Activated naive CD4-positive, alpha-beta T cell treated with Interleukin-2 at 50 U/mL for 16 hours (primary cell): ENCODE data around the gene NPC1L1.
A peak's percentile ranks its signal among the peaks of the same experiment; 100 is the strongest.

Experiments used
- DNase-seq: peaks from one replicate; pipeline ENCODE4 v3.0.0-alpha.2; 2020

NPC1L1 gene

DNA sequence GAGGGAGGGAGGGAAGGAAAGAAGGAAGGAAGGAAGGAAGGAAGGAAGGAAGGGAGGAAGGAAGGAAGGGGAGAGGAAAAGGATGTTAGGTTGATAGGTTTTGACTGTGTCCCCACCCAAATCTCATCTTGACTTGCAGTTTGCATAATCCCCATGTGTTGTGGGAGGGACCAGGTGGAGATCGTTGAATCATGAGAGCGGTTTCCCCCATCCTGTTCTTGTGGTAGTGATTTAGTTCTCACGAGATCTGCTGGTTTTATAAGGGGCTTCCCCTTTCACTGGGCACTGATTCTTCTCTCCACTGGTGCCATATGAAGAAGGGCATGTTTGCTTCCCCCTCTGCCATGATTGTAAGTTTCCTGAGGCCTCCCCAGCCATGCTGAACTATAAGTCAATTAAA lies 35.5 kb downstream of the NPC1L1 start:
- DNase-seq, result no peak

DNA sequence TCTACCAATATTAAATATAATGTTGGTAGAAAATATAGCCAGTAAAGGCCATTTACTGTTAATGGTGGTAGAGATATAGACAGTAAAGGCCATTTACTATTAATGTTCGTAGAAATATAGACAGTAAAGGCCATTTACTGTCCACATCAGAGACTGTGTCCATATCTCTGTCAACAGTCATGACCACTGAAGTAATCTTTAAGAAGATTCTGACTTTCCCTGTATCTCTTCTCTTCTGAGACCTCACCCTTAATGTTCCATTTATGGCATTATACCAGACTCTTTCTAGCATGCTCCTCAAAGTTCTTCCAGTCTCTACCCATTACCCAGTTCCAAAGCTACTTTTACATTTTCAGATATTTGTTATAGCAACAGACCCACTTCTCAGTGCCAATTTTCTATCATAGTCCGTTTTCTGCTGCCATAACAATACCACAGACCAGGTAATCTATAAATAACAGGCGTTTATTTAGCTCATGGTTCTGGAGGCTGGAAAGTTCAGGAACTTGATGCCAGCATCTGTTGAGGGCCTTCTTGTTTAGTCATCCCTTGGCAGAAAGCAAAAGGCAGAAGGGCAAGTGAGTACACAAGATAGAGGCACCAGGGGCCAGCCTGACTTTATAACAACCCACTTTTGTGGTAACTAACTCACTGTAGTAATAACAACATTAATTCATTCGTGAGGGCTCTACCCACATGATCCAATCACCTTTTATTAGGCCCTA lies 42.7 kb downstream of the NPC1L1 start:
- DNase-seq, result no peak

DNA sequence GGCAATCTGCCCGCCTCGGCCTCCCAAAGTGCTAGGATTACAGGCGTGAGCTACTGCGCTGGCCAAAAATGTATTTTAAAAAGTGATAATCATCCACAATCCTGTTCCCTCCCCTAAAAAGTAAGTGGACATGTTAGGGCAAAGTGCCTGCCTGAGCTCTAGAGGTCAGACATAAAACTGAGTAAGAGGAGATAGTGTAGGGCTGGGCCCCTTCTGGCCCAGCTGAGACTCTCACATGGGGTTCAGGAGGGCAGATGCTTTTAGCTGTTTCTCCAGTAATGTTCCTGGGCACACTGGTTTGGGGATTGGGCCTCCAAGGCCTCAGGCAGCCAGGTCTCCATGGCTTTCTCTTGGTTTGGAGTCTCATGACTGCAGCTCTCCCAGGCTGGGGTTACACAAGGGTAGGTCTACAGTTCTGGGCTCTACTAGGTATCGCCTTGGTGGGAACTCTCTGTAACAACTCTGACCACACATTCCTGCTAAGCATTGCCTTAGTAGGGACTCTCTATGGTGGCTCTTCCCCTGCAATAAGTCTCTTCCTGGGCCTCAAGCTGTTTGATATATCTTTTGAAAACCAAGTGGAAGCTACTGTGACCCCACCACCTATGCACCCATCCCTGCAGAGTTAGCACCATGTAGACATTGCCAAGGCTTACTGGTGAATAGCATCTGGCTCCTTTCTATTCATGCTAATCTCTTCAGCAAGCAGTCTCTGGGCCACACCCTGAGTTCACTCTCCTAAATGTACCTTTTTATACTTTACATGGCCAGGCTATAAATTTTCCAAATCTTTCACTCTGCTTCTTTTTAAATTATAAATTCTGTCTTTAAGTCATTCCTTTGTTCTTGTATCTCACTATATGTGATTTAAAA lies 43.7 kb downstream of the NPC1L1 start:
- no peak for DNase-seq

- no peak for DNase-seq
These were observed 44.7 kb downstream of the NPC1L1 start for GRCh38 chr7:44496385-44496784.

DNA sequence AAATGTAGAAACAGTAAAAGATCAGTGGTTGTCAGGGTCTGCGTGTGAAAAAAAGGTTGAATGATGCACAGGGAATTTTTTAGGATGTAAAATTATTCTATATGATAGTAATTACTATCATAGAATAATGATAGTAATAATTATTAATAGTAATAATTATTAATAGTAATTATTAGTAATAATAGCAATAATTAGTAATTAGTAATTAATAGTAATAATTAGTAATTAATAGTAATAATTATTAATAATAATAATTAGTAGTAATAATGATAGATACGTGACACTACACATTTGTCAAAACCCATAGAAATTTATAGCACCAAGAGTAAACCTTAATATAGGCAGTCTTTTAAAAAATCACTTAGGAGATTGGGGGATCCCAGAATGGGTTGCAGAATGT lies 46.2 kb downstream of the NPC1L1 start:
- no peak for DNase-seq

GRCh38 chr7:44491229-44491628 lies 49.9 kb downstream of the NPC1L1 start:
- DNase-seq, result no peak

DNA sequence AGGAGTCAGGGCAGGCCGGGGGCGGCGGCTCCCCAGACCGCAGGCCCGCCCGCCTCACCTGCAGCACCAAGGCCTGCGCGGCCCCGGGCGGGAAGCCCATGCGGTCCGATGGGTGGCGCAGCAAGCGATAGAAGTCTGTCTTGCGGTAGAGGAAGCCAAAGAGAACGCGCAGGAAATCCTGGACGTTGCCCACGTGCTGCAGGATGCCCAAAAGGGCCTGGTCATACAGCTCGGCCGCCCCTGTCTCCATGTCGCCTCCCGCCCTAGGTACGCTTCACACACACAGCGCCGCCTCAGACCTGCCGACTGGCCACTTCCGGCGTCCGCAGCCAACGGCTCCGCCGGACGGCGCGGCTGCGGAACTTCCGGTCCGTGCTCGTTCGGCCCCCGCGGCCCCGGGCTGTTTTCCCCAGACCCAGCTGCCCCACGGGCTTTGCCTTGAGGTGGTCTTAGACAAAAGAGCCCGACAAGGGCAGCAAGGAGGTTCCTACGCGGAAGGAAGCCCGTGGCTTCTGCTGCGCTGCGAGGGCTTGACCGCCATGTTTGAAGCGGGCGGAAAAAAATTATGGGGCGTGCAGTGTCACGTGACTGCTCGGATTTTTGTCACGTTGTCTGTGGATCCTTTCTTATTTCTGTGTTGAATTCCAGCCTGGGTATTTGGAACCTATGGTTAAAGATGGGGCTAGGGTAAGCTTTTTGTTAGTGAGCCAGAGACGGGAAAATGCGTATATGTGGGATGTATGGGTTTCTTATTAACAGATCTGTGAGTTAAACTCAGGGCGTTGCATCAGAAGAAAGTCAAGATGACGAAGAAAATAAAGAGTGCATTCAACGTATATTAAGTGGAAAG lies 50.6 kb downstream of the NPC1L1 start, which contains the start of gene NUDCD3:
Gene NUDCD3, minus strand, starts transcription at position 308 of the 850 bp plus-strand sequence. Its CDS starts 58 bp downstream, at position 250.
- DNase-seq, result peak; percentile 84

DNA sequence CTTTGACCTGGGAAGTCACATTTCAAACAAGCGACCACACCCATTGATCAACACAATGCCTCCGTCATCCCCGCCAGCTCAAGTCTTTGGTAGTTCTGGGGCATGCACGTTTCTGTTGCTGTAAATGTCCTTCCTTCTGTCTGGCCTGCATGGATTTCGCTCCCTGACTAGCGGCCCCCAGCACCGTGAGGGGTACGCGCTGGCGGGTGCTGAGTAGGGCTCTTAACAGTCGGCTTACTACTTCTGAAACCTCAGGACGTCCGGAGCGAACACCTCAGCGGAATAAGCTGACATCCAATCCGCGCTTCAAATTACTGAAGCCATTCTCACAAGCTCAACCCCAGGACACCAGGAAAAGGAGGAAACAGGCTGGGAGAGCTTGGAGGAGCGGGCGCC lies 51.2 kb downstream of the NPC1L1 start:
- DNase-seq, result peak; percentile 45

DNA sequence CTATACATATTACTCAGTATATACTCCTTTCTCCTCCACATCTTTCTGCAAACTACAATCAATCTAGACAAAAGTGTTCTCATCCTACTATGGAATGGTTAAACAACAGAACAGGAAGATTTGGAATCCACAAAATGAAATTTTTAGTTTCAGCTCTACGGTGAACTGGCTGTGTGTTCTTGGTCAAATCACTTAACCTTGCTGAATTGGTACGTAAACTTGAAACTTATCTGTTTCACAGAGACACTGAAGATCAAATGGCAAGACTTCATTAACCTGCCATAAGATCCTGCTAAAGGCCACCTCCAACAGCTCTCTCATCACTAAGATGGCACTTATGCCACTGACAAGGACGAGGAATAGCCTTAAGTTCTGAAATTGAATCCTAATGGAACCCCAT lies 52.2 kb downstream of the NPC1L1 start:
- no peak for DNase-seq

GRCh38 chr7:44486693-44487092 lies 54.4 kb downstream of the NPC1L1 start:
- no peak for DNase-seq

- no peak for DNase-seq
These were observed 55.1 kb downstream of the NPC1L1 start for GRCh38 chr7:44486001-44486400.

DNA sequence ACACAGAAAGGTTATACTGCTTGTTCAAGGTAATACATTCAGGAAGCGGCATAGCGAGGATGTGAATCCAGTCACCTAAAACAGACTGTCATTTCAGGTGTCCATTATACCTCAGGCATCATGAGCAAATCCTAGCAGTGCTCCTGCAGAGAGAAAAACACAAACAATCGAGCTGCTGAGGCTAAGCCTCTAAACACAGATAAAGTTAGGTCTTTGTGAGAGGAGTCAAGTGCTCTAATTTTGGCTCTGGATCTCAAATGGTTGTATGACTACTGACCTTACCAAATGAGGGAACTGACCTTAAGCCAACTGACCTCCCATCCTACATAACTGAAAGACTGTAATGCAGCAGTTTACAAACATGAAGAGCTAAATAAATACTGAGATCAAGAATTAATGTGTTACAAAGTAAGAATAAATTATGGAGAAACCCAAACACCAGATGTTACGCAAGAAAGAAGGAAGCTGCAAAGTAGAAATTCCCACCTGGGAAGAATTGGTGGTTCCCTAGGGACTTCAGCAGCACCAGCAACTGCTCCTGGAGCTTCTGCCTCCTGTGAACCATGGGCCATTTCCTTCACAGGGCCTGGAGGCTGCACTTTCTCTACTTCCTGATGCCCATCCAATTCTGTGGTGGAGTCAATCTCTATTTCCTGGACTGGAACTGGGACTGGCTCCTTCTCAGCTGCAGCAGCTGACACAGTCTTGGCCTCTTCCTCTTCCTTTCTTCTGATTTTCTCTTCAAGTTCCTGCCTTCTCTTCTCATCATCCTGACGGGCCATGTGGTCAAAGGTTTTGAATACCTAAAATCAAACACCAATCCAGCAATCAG lies 56.4 kb downstream of the NPC1L1 start:
- no peak for DNase-seq

- DNase-seq, result no peak
These were observed 58.3 kb downstream of the NPC1L1 start for GRCh38 chr7:44482502-44483485.

- no peak for DNase-seq
These were observed 63.2 kb downstream of the NPC1L1 start for GRCh38 chr7:44477938-44478337.

DNA sequence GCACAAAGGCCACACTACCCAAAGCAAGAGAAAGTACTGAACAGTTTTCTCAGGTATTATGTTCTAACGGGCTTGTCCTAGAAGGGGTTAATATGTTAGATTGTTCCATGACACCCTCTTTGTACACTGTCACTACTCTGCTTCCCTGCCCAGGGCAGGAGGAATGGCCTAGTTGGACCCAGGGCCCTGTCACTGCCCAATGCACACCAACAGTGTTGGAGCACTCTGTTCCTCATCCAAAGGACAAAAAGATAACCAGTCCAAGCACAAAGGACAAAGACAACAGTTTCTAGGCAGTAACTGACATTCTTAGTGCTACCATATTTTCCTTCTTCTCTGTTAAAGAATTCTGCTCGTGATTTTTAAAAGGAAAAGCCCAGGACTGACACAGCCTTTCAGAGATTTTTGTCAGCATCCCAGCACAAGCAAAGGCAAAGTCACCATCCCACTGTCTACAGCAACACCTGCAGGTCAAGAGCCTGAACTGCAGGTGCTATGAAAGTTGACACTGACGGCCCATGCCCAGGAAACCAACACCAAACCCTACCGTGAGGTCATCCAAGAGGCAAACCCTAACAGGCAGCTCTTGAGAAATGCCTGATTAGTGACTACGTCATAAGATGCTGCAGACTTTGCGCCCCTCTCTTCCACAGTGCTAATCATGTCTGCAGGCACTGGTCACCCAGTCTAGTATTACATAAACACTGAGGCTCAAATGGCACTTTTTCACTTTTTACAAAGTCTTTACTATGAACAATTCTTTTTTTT lies 63.9 kb downstream of the NPC1L1 start:
- peak; percentile 65 for DNase-seq

DNA sequence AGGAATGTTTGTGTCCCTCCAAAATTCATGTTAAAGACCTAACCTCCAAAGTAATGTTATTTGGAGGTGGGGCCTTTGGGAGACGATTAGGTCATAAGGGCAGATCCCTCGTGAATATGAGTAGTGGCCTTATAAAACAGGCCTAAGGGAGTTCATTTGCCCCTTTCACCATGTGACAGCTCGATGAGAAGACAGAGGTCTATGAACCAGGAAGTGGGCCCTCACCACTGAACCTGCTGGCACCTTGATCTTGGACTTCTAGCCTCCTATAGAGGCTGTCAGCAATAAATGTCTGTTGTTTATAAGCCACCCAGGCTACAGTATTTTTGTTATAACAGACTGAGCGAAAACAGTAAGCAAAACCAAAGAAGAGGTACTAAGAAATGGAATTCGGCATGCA lies 64.8 kb downstream of the NPC1L1 start:
- no peak for DNase-seq

GRCh38 chr7:44473295-44473694 lies 67.8 kb downstream of the NPC1L1 start:
- no peak for DNase-seq

GRCh38 chr7:44472843-44473242 lies 68.3 kb downstream of the NPC1L1 start:
- no peak for DNase-seq

DNA sequence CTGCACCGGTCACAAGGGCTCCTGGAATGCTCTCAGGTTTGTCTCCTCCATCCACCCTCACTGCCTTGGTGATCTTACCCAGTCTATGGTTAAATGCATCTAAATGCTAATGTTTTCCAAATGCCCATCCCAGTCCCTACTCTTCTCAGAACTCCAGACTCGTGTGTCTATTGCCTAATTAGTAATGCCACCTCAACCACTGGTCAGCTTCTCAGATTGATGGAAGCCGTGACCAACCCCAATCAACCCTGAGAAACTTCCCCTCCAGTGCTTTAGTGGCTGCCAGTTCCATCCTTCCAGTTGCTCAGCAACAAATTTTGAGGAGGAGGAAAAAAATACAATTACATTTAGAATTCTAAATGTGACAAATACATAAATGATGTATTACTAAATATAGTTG lies 69.3 kb downstream of the NPC1L1 start:
- no peak for DNase-seq

DNA sequence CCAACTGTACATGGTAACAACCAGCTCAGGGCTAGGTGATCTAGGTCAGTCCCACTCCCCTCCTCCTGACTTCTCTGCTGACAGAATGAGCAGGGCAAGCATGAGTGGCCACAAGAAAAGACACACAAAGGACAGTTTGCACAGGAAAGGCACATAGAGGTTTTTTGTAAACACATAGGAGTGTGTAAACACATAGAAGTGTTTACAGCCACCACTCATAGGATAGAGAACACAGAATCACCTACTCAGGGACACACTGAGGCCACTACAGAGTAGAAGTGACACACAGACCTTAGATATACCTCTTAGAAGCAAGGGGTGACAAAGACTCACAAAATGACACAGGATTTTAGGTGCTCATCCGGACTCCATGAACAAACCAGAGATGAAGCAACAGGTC lies 69.7 kb downstream of the NPC1L1 start:
- no peak for DNase-seq
